HG02642 (cell line): ENCODE results near the gene PIAS4.

Experiments
- ATAC-seq: cut with Tn5 transposase; IDR thresholded peaks from one replicate; pipeline ENCODE4 v1.9.1; 2021; ENCODE audit warnings: mild to moderate bottlenecking; ENCODE audit not compliant: unreplicated experiment, poor library complexity

Gene PIAS4

DNA sequence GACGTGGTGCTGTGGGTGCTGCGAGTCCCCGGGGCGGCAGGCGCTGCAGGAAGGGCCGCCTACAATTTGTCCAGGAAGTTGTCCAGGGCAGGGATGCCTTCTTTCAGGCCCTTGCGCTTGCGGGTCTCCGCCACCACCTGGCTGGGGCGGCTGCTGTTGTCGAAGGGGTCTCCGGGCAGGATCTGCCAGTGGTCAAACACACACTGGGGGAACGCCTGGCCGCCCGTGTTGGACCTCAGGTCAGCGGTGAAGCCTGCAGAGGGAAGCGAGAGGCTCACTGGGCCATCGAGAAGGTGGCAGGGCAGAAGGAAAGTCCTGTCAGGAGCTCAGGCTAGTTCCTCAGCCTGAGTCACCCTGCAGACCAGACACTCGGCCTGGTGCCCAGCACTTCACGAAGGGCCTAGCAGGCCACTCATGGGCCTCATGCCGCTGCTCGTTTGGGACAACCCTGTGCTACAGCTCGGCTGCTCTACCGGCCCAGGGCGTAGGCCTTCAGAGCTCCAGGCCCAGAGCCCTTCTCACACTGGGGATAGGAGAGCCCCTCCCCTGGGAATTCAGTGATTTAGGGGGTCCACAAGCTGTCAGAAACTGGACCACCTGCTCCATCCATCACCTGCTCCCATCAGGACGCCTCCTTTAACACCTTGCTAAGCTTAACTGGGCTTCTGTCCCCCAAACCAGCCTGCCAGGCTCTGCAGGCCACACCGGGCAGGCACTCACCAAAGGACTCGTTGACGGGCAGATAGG lies 30.9 kb upstream of the PIAS4 start:
- no peak for ATAC-seq

GRCh38 chr19:3977242-3978143 lies 30.0 kb upstream of the PIAS4 start:
- no peak for ATAC-seq

GRCh38 chr19:3978145-3978544 lies 29.4 kb upstream of the PIAS4 start:
- ATAC-seq = no peak

DNA sequence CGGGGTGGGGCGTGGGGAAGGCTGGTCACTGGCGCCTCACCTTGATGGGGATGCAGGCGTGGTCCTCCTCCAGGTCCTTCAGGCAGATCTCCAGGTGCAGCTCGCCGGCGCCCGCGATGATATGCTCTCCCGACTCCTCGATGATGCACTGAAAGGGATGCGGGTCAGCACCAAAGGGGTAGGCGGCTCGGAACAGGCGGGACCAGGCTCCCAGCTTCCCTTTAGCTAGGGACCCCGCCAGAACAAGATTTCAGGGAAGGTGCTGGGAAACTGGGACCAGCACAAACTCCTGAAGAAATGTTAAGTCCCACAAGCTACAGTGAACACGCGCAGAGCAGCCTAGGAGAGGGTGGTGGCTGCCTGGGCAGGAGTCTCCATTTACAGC lies 28.3 kb upstream of the PIAS4 start:
- no peak for ATAC-seq

DNA sequence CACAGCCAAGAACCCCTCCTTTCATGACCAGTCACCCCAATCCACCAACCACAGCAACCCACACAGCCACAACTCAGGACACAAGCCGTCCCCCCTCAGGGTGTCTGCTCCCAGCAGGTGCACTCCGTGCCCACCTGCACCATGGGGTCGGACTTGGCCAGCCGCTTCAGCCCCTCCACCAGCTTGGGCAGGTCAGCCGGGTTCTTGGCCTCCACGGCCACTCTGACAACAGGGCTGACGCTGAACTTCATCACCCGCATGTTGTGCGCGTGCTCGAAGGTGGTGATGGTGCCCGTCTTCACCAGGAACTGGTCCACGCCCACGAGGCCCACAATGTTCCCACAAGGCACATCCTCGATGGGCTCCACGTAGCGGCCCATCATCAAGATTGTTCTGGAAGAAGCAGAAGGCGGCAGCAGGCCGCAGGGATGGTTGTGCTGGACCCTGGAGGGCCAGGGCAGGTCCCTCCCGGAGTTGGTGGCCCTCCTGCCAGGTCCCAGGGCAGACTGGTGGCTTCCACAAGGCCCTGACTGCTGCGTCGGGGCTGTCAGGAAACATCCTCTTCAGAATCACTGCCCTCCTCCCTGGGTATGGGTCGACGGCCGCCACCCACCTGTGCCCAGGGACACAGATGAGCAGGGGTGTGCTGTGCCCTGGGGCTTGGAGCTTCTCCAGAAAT lies 27.7 kb upstream of the PIAS4 start:
- ATAC-seq = no peak

GRCh38 chr19:3980353-3981251 lies 26.9 kb upstream of the PIAS4 start:
- no peak for ATAC-seq

- no peak for ATAC-seq
Observed at GRCh38 chr19:3981373-3981735, 26.2 kb upstream of the PIAS4 start.

DNA sequence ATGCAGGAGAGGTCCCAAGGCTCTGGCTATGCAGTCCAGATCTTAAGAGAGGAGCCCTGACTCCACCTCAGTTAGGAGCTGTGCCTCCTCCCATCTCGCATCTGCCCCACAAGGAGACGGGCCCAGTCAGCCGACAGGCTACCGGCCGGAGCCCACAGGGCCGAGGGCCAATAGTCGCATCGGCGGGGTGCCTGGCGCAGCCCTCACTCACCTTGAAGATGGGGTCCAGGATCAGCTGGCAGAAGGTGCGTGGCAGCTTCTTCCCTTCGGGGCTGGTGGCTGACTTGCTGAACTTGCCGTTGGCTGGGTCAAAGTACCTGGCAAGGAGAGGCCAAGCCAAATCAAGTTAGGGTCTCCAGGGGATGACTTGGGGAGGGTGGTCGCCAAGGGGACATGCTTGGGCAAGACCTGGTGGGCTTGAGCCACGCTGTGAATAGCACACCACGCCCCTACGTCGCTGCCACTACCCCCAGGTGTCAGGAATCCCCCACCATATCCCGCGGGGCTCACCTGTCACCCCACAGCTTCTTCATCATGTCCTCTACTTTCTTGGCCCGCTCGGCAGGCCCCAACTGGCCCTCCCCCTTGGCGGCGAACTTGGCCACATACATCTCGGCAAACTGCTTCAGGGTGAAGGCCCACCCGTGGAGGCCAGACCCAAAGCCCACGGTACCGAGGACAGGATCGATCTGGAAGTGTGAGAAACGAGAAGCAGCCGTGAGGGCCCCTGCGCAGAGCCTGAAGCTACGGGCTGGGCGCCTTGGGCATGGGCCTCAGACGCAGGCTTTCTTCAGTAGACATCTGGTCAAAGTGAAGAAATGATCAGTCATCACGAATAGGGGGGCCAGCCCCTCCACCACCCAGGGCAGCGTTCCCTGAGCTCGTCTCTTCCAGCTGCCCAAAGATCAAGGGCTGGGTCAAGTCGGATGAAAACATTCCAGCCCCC lies 25.5 kb upstream of the PIAS4 start:
- no peak for ATAC-seq

DNA sequence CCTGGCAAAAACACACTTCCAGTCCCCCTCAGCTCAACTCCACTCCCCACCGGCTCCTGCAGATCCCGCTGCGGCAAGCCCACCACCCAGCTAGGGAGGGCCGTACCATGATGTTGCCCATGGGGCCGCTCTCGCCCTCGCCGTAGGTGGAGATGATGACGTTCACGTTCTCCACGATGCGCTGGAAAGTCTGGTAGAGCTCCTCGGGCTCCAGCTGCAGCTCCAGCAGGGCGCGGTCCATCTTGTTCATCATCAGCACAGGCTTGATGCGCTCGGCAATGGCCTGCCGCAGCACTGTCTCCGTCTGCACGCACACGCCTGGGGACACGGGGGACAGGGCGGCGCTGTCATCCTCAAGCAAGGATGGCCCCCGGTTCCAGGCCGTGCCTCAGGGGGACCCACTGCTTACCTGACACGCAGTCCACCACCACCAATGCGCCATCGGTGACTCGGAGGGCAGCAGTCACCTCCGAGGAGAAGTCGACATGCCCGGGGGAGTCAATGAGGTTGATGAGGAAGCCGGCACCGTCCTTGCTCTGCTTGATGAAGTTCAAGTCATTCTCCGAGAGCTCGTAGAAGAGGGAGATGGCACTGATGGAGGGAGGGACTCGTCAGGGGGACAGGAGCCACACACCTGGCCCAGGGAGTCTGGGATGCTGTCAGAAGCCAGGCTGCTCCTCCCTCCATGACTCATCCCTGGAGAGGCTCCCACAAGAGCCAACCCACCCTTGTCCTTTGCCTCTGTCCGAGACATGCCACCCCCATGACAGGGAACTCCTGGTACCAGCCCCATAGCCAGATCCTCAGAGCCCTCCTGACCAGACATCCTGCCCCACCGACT lies 24.6 kb upstream of the PIAS4 start:
- no peak for ATAC-seq

GRCh38 chr19:3983542-3983914 lies 24.0 kb upstream of the PIAS4 start:
- no peak for ATAC-seq

DNA sequence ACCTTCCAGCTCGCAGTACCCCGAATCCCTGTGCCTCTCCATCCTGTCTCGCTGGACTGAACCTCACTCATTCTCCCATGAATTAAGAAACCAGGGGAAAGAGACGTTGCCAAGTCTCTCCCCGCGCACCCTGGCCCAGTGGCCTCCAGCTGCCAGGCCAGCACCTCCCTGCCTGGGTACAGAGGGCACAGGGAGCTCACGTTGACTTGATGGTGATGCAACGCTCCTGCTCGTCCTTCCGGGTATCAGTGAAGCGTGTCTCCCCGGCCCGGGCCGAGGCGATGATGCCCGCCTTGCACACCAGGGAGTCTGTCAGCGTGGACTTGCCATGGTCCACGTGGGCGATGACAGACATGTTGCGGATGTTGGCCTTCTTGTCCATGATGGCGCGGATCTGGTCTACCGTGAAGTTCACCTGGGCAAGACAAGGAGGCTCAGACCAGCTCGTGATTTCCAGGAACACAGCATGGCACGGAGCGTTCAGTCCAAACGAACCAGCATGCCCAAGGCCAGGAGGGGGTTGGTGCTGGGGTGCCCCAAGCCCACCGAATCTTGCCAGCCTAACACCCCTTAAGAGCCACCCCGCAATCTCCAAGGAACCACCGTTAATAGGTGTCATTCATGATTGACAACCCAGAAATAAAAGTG lies 23.5 kb upstream of the PIAS4 start:
- no peak for ATAC-seq

DNA sequence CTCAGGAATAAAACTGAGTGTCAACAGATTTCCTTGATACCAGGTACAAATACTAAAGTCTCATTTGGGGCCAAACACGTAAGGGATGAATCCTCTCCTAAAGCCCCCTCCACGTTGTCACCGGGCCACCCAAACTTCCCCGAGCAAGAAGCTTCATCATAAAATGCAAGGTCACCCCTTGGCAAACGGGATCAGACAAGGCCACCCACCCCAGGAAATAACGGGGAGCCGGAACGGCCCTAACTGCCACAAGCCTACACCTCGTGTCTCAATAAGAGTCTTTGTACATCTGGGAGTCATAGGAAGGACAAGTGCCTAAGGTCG lies 23.0 kb upstream of the PIAS4 start:
- ATAC-seq = no peak

- ATAC-seq = peak; percentile 58
Observed at GRCh38 chr19:3984908-3985642, 22.5 kb upstream of the PIAS4 start, which contains the start of gene EEF2. EEF2 (minus strand) TSS chr19:3985463; CDS start chr19:3985380, 83 bp downstream.

GRCh38 chr19:3985643-3986259 lies 21.8 kb upstream of the PIAS4 start:
- no peak for ATAC-seq

DNA sequence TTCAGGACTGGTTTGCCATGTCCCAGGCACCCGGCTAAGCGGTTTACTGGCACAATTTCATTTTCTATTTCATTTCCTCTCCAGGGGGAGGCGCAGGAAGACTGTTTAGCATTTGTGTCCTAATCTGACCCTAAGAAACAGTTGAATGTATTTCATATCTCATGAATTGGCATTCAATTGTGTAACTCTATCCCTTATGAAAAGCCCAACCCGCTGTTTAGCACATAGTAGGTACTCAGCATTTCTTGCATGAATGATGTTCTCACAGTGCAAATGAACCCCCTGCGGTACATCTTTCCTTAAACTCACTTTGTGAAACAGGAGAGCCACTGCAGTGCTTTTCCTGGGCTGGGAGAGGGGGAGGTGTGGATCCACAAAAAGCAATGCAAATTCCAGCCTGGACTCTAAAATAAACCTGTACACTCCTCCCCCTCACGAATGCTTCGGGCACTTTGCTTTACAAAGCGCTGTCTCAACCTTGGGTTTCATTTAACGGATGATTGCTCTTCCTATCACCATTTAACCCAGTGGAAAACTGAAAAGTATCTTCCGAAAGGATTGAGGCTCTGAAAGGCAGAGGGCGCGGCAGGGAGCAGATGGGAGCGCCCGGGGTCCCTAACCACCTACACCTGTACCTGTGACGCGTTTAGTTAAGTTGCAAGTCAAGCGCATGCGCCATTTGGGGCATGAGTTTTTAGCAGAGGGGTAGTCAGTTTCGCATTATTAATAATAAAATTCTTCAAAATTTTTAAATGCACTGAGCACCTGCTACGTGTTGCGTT lies 21.1 kb upstream of the PIAS4 start:
- no peak for ATAC-seq
